Caco-2 (cell line): Measurements from ENCODE around the gene SNX21. TPM values are rescaled to one million over a fixed set of nuclear protein-coding genes. Genes with fewer than 3 reads are reported as not detected.
A peak's percentile ranks its signal among the peaks of the same experiment; 100 is the strongest.

Experiments
- BruUV-seq: library from RNA; stranded (reverse); fragments of 400-500 nt; replicated peaks from 2 replicates; lab custom pipeline; 2021; lab: Mats Ljungman, UMichigan
- CTCF ChIA-PET: fragments of 300-600 bp; sonication (Branson Sonifier 250); formaldehyde crosslinking; loops from one replicate; lab custom pipeline; 2022; ENCODE audit warnings: antibody characterized with exemption; lab: Charles Lee
- POLR2A ChIA-PET: fragments of 300-600 bp; sonication (Branson Sonifier 250); formaldehyde crosslinking; loops from one replicate; lab custom pipeline; 2022; ENCODE audit warnings: antibody characterized with exemption; lab: Charles Lee
- DNase-seq, 2 experiments: peaks; one replicate each; pipeline versions ENCODE4 v3.0.0 to v3.0.0-alpha.2; 2020 to 2022
- H3K27me3 ChIP-seq: replicated peaks from 2 replicates; pipeline ENCODE4 v1.6.0; 2011; ENCODE audit warnings: low read length; ENCODE audit not compliant: control insufficient read depth, insufficient read depth
- H3K36me3 ChIP-seq: 2 replicates; pipeline ENCODE4 v1.5.1; 2011; ENCODE audit warnings: low read length; ENCODE audit not compliant: control insufficient read depth, insufficient read depth
- H3K4me1 ChIP-seq: fragments of 250-450 bp; sonication (Bioruptor Pico); 2 replicates; pipeline ENCODE4 v1.5.1; 2020; ENCODE audit warnings: mild to moderate bottlenecking
- H3K4me3 ChIP-seq: 2 replicates; pipeline ENCODE4 v1.5.1; 2011; ENCODE audit warnings: low read depth, mild to moderate bottlenecking, control low read depth, low read length
- H3K9me3 ChIP-seq: fragments of 250-450 bp; sonication (Bioruptor Pico); 2 replicates; pipeline ENCODE4 v1.5.1; 2020; ENCODE audit warnings: mild to moderate bottlenecking, moderate library complexity
- H3K27ac Mint-ChIP-seq: one replicate; pipeline ENCODE4 v1.8.0; 2022; ENCODE audit warnings: mixed read lengths; ENCODE audit not compliant: unreplicated experiment
- H3K27me3 Mint-ChIP-seq: one replicate; pipeline ENCODE4 v1.8.0; 2022; ENCODE audit warnings: mixed read lengths; ENCODE audit not compliant: insufficient read depth, unreplicated experiment
- H3K36me3 Mint-ChIP-seq: one replicate; pipeline ENCODE4 v1.8.0; 2022; ENCODE audit warnings: mild to moderate bottlenecking, mixed read lengths; ENCODE audit not compliant: insufficient read depth, unreplicated experiment
- H3K4me1 Mint-ChIP-seq: one replicate; pipeline ENCODE4 v1.8.0; 2022; ENCODE audit warnings: low read depth, mixed read lengths; ENCODE audit not compliant: unreplicated experiment
- H3K4me3 Mint-ChIP-seq: one replicate; pipeline ENCODE4 v1.8.0; 2022; ENCODE audit warnings: mild to moderate bottlenecking, moderate library complexity, mixed read lengths; ENCODE audit not compliant: unreplicated experiment
- H3K9me3 Mint-ChIP-seq: one replicate; pipeline ENCODE4 v1.8.0; 2022; ENCODE audit warnings: mixed read lengths; ENCODE audit not compliant: unreplicated experiment
- CTCF ChIP-seq, 2 experiments: fragments of 200-600 bp in 1 of 2; IDR thresholded peaks; 1 replicate in 1 of 2; 2 replicates in 1 of 2; pipeline versions ENCODE4 v1.5.1 to v1.8.0; 2011 to 2022; ENCODE audit warnings: antibody characterized with exemption in 1 of 2, control low read depth in 1 of 2, inconsistent platforms in 1 of 2, low read depth in 1 of 2, low read length in 1 of 2, mild to moderate bottlenecking in 1 of 2, moderate library complexity in 1 of 2; ENCODE audit not compliant: insufficient read depth in 1 of 2, severe bottlenecking in 1 of 2, unreplicated experiment in 1 of 2
- intact Hi-C: fragments of 100-400 bp; cut with micrococcal nuclease; formaldehyde crosslinking; loops from one replicate; pipeline ENCODE4 v1.10.0; 2022; ENCODE audit not compliant: unreplicated experiment
- total RNA-seq: library from RNA; stranded (reverse); gene quantifications from 2 replicates; pipeline ENCODE4 v1.2.3, GENCODE V29; 2022

SNX21 gene
- total RNA-seq, 1 experiment from 2014 or later: 15.6 TPM

- intact Hi-C loops: loop anchor here (1.0 to 5.0 kb wide), 7 partner anchors 13 to 160 kb away; partner anchors contain the start of genes ACOT8, CTSA, DNTTIP1 and NEURL2
- H3K36me3 ChIP-seq: peaks cover 20% of the 10 kb centered on the region
Observed at GRCh38 chr20:45812157-45813005, 21.2 kb upstream of the SNX21 start, which contains the start of gene UBE2C. Gene UBE2C (plus strand): TSS chr20:45812644. CDS start chr20:45812696, 52 bp downstream.

GRCh38 chr20:45813006-45813340, 20.6 kb upstream of the SNX21 start:
- ChIA-PET POLR2A (interaction anchor here (0.7 to 1.3 kb wide), 3 partner anchors 21 to 68 kb away, joined by 3 to 6 read pairs (median 3); partner anchors contain the start of genes SNX21 and ZSWIM1), CTCF (interaction anchor here (1.0 kb wide), 1 partner anchor 77 kb away, joined by 3 read pairs; no protein-coding TSS in a partner anchor)
- Mint-ChIP-seq H3K27ac (peak overlapping the region; percentile 92), H3K27me3 (no peaks in the 10 kb centered on the region), H3K36me3 (peaks cover 77% of the 10 kb centered on the region), H3K9me3 (no peaks in the 10 kb centered on the region), H3K4me1 (peaks cover 26% of the 10 kb centered on the region), H3K4me3 (peak overlapping the region; percentile 95)
- peaks cover 34% of the 10 kb centered on the region for H3K4me1 ChIP-seq
- TSS peak; percentile 69 for BruUV-seq
- no peaks in the 10 kb centered on the region for H3K27me3 ChIP-seq
- no peaks in the 10 kb centered on the region for H3K9me3 ChIP-seq
- peak overlapping the region; percentile 91 for H3K4me3 ChIP-seq
- intact Hi-C loops: loop anchor here (5.0 kb wide), 2 partner anchors 79 to 159 kb away; partner anchors contain the start of genes CTSA, NEURL2 and ZNF335
- no peak for TF ChIP-seq CTCF (IDR thresholded peaks at IDR 0.05; ENCODE audit: insufficient read depth in 1 of 2, low read depth in 1 of 2, low read length in 1 of 2, severe bottlenecking in 1 of 2, unreplicated experiment in 1 of 2)
- H3K36me3 ChIP-seq: peaks cover 20% of the 10 kb centered on the region
- DNase-seq: no peak

More at GRCh38 chr20:45812157-45813005, 21.2 kb upstream of the SNX21 start, which contains the start of gene UBE2C:
- DNase-seq: peak; percentile 100
- peaks cover 20% of the 10 kb centered on the region for H3K4me1 Mint-ChIP-seq
- H3K27ac Mint-ChIP-seq: peak within 1 kb of the TSS; percentile 92
- peaks cover 83% of the 10 kb centered on the region for H3K36me3 Mint-ChIP-seq
- peak within 1 kb of the TSS; percentile 95 for H3K4me3 Mint-ChIP-seq
- Histone ChIP-seq H3K4me3 (peak within 1 kb of the TSS; percentile 91), H3K9me3 (no peaks in the 10 kb centered on the region), H3K27me3 (no peaks in the 10 kb centered on the region), H3K4me1 (peaks cover 28% of the 10 kb centered on the region)
- no peak for TF ChIP-seq CTCF (IDR thresholded peaks at IDR 0.05; ENCODE audit: insufficient read depth in 1 of 2, low read depth in 1 of 2, low read length in 1 of 2, severe bottlenecking in 1 of 2, unreplicated experiment in 1 of 2)
- ChIA-PET POLR2A (interaction anchor here (0.7 to 1.3 kb wide), 3 partner anchors 22 to 69 kb away, joined by 3 to 6 read pairs (median 3); partner anchors contain the start of genes SNX21 and ZSWIM1), CTCF (interaction anchor here (1.0 kb wide), 1 partner anchor 78 kb away, joined by 3 read pairs; no protein-coding TSS in a partner anchor)
- H3K9me3 Mint-ChIP-seq: no peaks in the 10 kb centered on the region
- no TSS peak for BruUV-seq
- H3K27me3 Mint-ChIP-seq: no peaks in the 10 kb centered on the region

GRCh38 chr20:45813489-45813888, 20.1 kb upstream of the SNX21 start:
- intact Hi-C loops: loop anchor here (5.0 kb wide), 2 partner anchors 79 to 159 kb away; partner anchors contain the start of genes CTSA, NEURL2 and ZNF335
- peaks cover 75% of the 10 kb centered on the region for H3K36me3 Mint-ChIP-seq
- POLR2A ChIA-PET: interaction anchor here (0.7 to 1.4 kb wide), 4 partner anchors 20 to 67 kb away, joined by 3 to 6 read pairs (median 4); partner anchors contain the start of genes DNTTIP1, SNX21, WFDC3 and ZSWIM1

More at GRCh38 chr20:45813489-45813888, 20.1 kb upstream of the SNX21 start:
- peaks cover 39% of the 10 kb centered on the region for H3K4me1 ChIP-seq
- BruUV-seq: no TSS peak
- no peak for DNase-seq
- H3K4me3 ChIP-seq: peak overlapping the region; percentile 91
- Mint-ChIP-seq H3K27ac (peak overlapping the region; percentile 92), H3K4me3 (peak overlapping the region; percentile 95), H3K9me3 (no peaks in the 10 kb centered on the region), H3K4me1 (peaks cover 30% of the 10 kb centered on the region), H3K27me3 (no peaks in the 10 kb centered on the region)
- CTCF ChIA-PET: interaction anchor here (0.6 to 1.0 kb wide), 2 partner anchors 77 to 508 kb away, joined by 3 read pairs; no protein-coding TSS in a partner anchor
- no peaks in the 10 kb centered on the region for H3K9me3 ChIP-seq
- H3K27me3 ChIP-seq: no peaks in the 10 kb centered on the region
- no peak for TF ChIP-seq CTCF (IDR thresholded peaks at IDR 0.05; ENCODE audit: insufficient read depth in 1 of 2, low read depth in 1 of 2, low read length in 1 of 2, severe bottlenecking in 1 of 2, unreplicated experiment in 1 of 2)
- peaks cover 20% of the 10 kb centered on the region for H3K36me3 ChIP-seq
